ENCODE data around the gene JAG2.

Gene JAG2

GRCh38 chr14:105160776-105161175 is 7.8 kb downstream of the JAG2 start:
- no peak for DNase-seq (ENCODE audit: low read depth, low spot score)

DNA sequence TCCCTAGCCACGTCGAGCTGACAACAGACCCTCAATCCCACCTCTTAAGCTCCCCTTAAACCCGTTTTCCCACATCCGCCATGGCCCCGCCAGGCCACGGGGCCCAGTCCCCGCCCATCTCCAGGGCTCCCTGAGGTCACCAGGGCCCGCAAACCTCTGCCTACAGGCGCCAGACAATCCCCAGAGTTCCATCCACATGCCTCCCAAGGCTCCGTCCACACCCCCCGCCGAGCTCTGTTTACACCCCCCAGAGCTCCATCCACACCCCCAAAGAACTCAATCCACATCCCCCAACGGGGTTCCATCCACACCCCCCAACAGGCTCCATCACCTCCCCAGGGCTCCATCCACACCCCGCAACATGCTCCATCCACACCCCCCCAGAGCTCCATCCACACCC is 9.2 kb downstream of the JAG2 start:
- no peak overlapping the region for H3K4me3 ChIP-seq (ENCODE audit: low read depth, low read length)
- no peak for DNase-seq (ENCODE audit: low read depth, low spot score)
- ChIA-PET POLR2A (no interaction called here), CTCF (no interaction called here)
- TF ChIP-seq CTCF (IDR thresholded peaks at IDR 0.05; ENCODE audit: insufficient read depth, low read length, missing control alignments), result no peak

More at GRCh38 chr14:105160776-105161175, 7.8 kb downstream of the JAG2 start:
- ChIA-PET CTCF (no interaction called here), POLR2A (no interaction called here)
- no peak for TF ChIP-seq CTCF (IDR thresholded peaks at IDR 0.05; ENCODE audit: insufficient read depth, low read length, missing control alignments)
- H3K4me3 ChIP-seq (ENCODE audit: low read depth, low read length), result no peak overlapping the region

DNA sequence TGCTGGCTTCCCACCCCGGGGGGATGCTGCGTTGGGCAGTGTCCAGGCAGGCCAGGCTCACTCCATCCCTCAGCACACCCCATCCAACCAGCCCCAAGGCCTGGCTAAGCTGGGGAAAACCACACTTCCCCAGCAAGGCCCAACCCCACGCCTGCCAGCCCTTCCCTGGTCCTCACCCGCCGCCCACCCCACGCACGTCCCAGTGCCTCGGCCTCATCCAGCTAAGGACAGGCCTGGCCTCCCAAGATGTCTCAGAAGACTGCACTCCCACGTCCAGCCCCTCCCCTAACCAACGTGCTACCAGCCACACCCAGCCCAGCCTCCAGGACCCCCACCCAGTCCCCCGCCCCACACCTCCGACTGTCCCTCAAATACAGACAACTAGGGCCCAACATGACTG is 9.8 kb downstream of the JAG2 start:
- H3K4me3 ChIP-seq (ENCODE audit: low read depth, low read length), result no peak overlapping the region
- no peak for DNase-seq (ENCODE audit: low read depth, low spot score)
- CTCF ChIA-PET, result no interaction called here
- POLR2A ChIA-PET, result no interaction called here
- TF ChIP-seq CTCF (IDR thresholded peaks at IDR 0.05; ENCODE audit: insufficient read depth, low read length, missing control alignments), result no peak

- ChIA-PET POLR2A (no interaction called here), CTCF (no interaction called here)
- no peak for TF ChIP-seq CTCF (IDR thresholded peaks at IDR 0.05; ENCODE audit: insufficient read depth, low read length, missing control alignments)
- DNase-seq (ENCODE audit: low read depth, low spot score), result no peak
- no peak overlapping the region for H3K4me3 ChIP-seq (ENCODE audit: low read depth, low read length)
Observed at GRCh38 chr14:105157872-105158271, 10.7 kb downstream of the JAG2 start.

DNA sequence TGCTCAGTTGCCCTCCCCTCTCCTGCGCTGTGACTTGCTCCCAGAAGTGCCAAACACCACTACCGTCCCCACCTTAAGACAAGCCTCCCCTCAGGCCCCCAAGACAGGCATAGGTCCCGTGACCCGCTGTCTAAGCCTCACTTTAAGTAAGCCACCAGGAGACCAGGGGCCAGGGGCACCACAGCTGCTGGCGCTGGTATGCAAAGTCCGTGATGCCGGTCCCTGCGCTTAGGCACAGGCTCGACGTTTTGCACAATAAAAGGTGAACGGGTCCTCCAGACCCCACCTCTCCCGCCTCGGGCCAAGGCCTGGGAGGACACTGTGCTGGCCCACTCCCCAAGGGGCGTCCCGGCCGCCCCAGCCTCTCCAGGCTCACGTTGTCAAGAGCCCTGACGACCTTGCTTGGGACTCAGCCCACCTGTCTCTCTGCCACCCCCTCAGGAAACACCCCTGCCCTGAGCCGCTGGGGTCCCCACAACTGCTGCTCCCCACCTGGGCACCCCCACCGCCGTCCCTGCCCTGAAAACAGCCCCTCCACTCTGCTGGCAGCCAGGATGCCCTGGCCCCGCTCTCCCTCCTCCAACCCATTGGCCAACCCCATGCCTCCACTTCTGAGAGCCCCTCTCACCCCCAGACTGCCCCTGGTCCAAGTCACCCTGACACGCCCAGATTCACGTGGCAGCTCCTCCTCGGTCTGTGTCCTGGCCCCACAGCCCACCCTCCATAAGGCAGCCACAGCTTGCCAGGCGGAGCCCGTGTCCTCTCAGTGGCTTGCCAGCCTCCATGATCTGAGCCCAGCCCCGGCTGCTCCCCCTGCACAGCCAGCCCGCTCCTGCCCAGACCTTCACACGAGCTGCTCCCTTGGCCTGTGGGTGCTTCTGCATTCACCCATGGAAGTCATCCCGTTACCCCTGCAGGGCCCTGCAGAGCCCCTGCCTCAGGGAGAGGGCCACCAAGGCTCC is 11.9 kb downstream of the JAG2 start:
- DNase-seq (ENCODE audit: low read depth, low spot score), result no peak
- ChIA-PET POLR2A (no interaction called here), CTCF (no interaction called here)
- TF ChIP-seq CTCF (IDR thresholded peaks at IDR 0.05; ENCODE audit: insufficient read depth, low read length, missing control alignments), result no peak
- no peak overlapping the region for H3K4me3 ChIP-seq (ENCODE audit: low read depth, low read length)

GRCh38 chr14:105155681-105156413 is 12.7 kb downstream of the JAG2 start:
- DNase-seq (ENCODE audit: low read depth, low spot score), result no peak
- TF ChIP-seq CTCF (IDR thresholded peaks at IDR 0.05; ENCODE audit: insufficient read depth, low read length, missing control alignments), result no peak
- POLR2A ChIA-PET, result interaction anchor here (1.1 kb wide), 1 partner anchor 14 kb away, joined by 3 read pairs; no protein-coding TSS in a partner anchor
- H3K4me3 ChIP-seq (ENCODE audit: low read depth, low read length), result no peak overlapping the region
- CTCF ChIA-PET, result no interaction called here
